ENCODE results near the gene CCDC40.
"Not testable (repeated sequence)": the region's sequence is repeated elsewhere in the genome, so short reads cannot be mapped to it uniquely, and the experiment has no call there.

- not testable (repeated sequence) for TF ChIP-seq CTCF, POLR2A (IDR thresholded peaks at IDR 0.05)
These were observed 42.2 kb upstream of the CCDC40 start for GRCh38 chr17:79994228-79994569.

All from heart left ventricle (tissue), 13 donors.